Stomach (tissue), 9 donors: Measurements from ENCODE around the gene PNCK. TPM values are rescaled to one million over a fixed set of nuclear protein-coding genes. Genes with fewer than 3 reads are reported as not detected.
A peak's percentile ranks its signal among the peaks of the same experiment; 100 is the strongest.

ENCODE experiments used
- DNase-seq, 2 donors: peaks; one replicate each; pipeline versions ENCODE4 v3.0.0 to v3.0.0-alpha.2; 2013 to 2019
- H3K27ac ChIP-seq, 5 donors: fragments of 200-600 bp in 4 of 5; sonication (generic) in 4 of 5; one replicate each; pipeline ENCODE4 v1.5.1; 2013 to 2019; ENCODE audit warnings: mild to moderate bottlenecking in 1 of 5, moderate library complexity in 1 of 5
- H3K27me3 ChIP-seq, 3 donors: fragments of 200-600 bp; sonication (generic); one replicate each; pipeline ENCODE4 v1.5.1; 2017 to 2019; ENCODE audit warnings: mixed run types in 1 of 3
- H3K36me3 ChIP-seq, 4 donors: fragments of 200-600 bp; sonication (generic); 1 replicate in 3 of 4; 2 replicates in 1 of 4; pipeline ENCODE4 v1.5.1; 2016 to 2019
- H3K4me1 ChIP-seq, 4 donors: fragments of 200-600 bp; sonication (generic); one replicate each; pipeline ENCODE4 v1.5.1; 2016 to 2019
- H3K4me3 ChIP-seq, 4 donors: fragments of 200-600 bp; sonication (generic) in 3 of 4; one replicate each; pipeline ENCODE4 v1.5.1; 2016 to 2019; ENCODE audit warnings: mild to moderate bottlenecking in 1 of 4
- H3K9me3 ChIP-seq, 4 donors: fragments of 200-600 bp; sonication (generic); one replicate each; pipeline ENCODE4 v1.5.1; 2016 to 2019
- CTCF ChIP-seq, 7 experiments: fragments of 450-650 bp in 4 of 7; fragments of 200-600 bp in 3 of 7; sonication (generic) in 3 of 7; IDR thresholded peaks; one replicate each; pipeline ENCODE4 v1.5.1; 2016 to 2019; ENCODE audit warnings: antibody characterized with exemption in 7 of 7, control low read depth in 2 of 7, mild to moderate bottlenecking in 1 of 7
- EP300 ChIP-seq: sonication (generic); formaldehyde crosslinking; IDR thresholded peaks from one replicate; pipeline ENCODE4 v1.6.1; 2017; ENCODE audit warnings: antibody characterized with exemption
- POLR2A ChIP-seq, 4 donors: fragments of 450-650 bp; IDR thresholded peaks; one replicate each; pipeline ENCODE4 v1.6.1; 2016; ENCODE audit warnings: antibody characterized with exemption in 4 of 4, control low read depth in 2 of 4, mild to moderate bottlenecking in 1 of 4, moderate library complexity in 1 of 4
- POLR2AphosphoS5 ChIP-seq, 3 donors: sonication (generic); formaldehyde crosslinking; IDR thresholded peaks; one replicate each; pipeline ENCODE4 v1.6.1; 2016; ENCODE audit warnings: antibody characterized with exemption in 3 of 3
- WGBS, 5 donors: extraction: QIAGEN DNeasy Blood & Tissue Kit in 3 of 5; methylation state at CpG; one replicate each; pipeline versions ENCODE4 v1.1.5 to v1.1.7; 2013 to 2018; 5-methylcytosine and 5-hydroxymethylcytosine counted together
- intact Hi-C: fragments of 100-400 bp; cut with DNase I; formaldehyde crosslinking; loops from one replicate; pipeline ENCODE4 v1.15.1; 2023; ENCODE audit warnings: low total_unique reads
- polyA plus RNA-seq, 3 donors: library from polyadenylated mRNA; stranded (reverse); fragments of 200-250 nt; gene quantifications; one replicate each; pipeline ENCODE4 v1.2.3, GENCODE V29; 2013
- total RNA-seq, 5 donors: library from RNA; depleted of rRNA; stranded (reverse); fragments of >200 nt; gene quantifications; one replicate each; pipeline versions ENCODE4 v1.1.0 to v1.2.3, GENCODE V29; 2014 to 2016
- donor health status: healthy with polysubstance abuse.
- donor health status: Bipolar disorder and iron deficiency.
- donor health status: healthy.

Gene PNCK
- total and polyA plus RNA-seq, 8 donors, result 0.44 to 21.0 (median 8.3) TPM; not detected in 1

GRCh38 chrX:153681175-153681574, 7.6 kb upstream of the PNCK start:
- no peaks in the 10 kb centered on the region for H3K36me3 ChIP-seq
- peaks cover 8 to 21% (median 19%) of the 10 kb centered on the region in 3 donors for H3K27me3 ChIP-seq
- TF ChIP-seq CTCF (IDR thresholded peaks at IDR 0.05), result no peak
- TF ChIP-seq EP300, result no peak
- no peak for TF ChIP-seq POLR2A (IDR thresholded peaks at IDR 0.05)
- no peak for DNase-seq
- H3K4me1 ChIP-seq, result no peaks in the 10 kb centered on the region
- peaks cover 0 to 14% (median 4%) of the 10 kb centered on the region in 4 donors for H3K9me3 ChIP-seq
- H3K27ac ChIP-seq, result no peak overlapping the region
- no peak overlapping the region for H3K4me3 ChIP-seq
- 64 to 76% (median 69%) methylated on average over 11 to 12 of the region's 12 CpGs for WGBS, 5 donors
- intact Hi-C loops, result no loop called here

DNA sequence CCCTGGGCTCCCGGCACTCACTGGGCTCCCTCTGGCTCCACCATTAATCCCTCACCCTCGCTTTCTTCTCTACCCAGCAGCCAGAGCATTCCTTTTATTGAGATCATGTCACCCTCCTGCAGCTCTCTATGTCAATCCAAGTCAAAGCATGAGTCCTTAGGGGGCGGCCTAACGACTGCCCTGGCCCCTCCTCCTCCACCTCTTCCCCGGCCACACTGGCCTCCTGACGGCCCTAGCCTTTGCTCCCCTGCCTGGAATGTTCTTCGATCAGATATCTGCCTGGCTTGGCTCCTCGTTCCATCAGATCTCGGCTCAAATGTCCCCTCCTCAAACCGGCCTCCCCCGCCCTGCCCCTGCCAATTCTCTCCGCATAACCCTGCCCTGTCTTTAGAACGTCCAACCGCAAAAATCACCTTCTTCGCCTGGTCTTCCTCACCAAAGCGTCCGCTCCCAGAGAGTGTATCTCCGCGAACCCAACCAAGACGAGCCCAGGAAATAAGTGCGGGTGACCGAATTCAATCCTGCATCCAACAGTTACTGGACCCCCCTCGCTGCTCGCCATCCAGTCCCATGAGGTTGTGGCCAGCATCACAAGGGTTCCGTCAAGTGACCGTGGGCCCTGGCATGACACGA, 722 bp upstream of the PNCK start:
- WGBS, 5 donors, result 65 to 78% (median 72%) methylated on average over 24 to 27 of the region's 27 CpGs
- intact Hi-C loops, result no loop called here

GRCh38 chrX:153672531-153673427, 834 bp downstream of the PNCK start:
- TF ChIP-seq CTCF (IDR thresholded peaks at IDR 0.05) (no peak), POLR2A (IDR thresholded peaks at IDR 0.05) (no peak), POLR2AphosphoS5 (IDR thresholded peaks at IDR 0.05) (no peak), EP300 (no peak)
- DNase-seq, result peak in 1 of 2 donors; percentile 41
- H3K4me1 ChIP-seq, result peaks cover 0 to 9% (median 0%) of the 10 kb centered on the region in 4 donors
- WGBS, 5 donors, result 42 to 73% (median 46%) methylated on average over 14 to 52 of the region's 53 CpGs
- peaks cover 0 to 41% (median 35%) of the 10 kb centered on the region in 3 donors for H3K27me3 ChIP-seq
- H3K4me3 ChIP-seq, result peak overlapping the region in 2 of 4 donors; percentile 24 to 33
- intact Hi-C loops, result no loop called here
- no peaks in the 10 kb centered on the region for H3K9me3 ChIP-seq
- no peaks in the 10 kb centered on the region for H3K36me3 ChIP-seq
- no peak overlapping the region for H3K27ac ChIP-seq

More for the DNA sequence above, 722 bp upstream of the PNCK start:
- Histone ChIP-seq H3K36me3 (no peaks in the 10 kb centered on the region), H3K9me3 (no peaks in the 10 kb centered on the region), H3K27ac (no peak overlapping the region), H3K27me3 (peaks cover 0 to 41% (median 35%) of the 10 kb centered on the region in 3 donors), H3K4me1 (peaks cover 0 to 5% (median 0%) of the 10 kb centered on the region in 4 donors), H3K4me3 (no peak overlapping the region)
- DNase-seq, result no peak
- TF ChIP-seq CTCF (IDR thresholded peaks at IDR 0.05) (no peak), POLR2A (IDR thresholded peaks at IDR 0.05) (no peak), POLR2AphosphoS5 (IDR thresholded peaks at IDR 0.05) (no peak), EP300 (no peak)

DNA sequence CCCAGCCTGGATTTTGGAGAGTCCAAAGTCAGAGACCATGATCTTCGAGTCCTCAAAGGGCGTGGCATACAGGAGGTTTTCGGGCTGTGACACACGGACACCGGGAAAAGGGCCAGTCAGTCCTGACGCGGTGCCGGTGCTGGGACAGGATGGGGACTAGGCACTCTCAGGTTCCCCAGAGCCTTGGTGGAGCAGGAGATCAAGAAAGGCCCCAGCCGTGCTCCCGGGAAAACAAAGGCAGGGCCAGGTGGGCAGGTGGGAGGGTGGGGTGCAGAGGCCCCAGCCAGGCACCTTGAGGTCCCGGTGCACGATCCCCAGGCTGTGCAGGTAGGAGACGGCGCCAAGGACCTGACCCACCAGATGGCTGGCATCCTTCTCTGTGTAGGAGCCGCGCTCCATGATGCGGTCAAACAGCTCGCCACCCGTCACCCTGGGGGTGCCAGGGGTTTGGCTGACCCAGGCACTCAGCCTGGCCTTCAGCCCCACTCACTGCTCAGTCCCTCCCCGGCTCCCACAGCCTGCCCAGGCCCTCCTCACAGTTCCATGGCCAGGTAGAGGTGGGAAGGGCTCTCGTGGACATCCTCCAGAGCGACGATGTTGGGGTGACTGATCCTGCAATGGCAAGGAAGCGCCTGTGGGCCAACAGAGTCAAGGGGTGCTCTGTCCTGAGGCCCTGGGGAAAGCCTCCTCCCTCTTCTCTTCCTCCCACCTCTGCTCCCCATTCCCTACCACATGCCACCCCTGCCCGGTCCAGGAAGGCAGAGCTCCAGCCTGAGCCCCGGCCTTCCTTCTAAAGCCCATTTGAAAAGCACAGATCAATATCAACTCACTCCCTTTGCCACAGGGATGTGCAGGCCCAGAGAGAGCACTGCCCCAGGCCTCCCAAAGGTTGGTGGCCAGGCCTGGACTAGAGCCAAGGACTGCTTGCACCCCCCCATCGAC, 1.8 kb downstream of the PNCK start:
- Histone ChIP-seq H3K36me3 (no peaks in the 10 kb centered on the region), H3K27me3 (peaks cover 0 to 41% (median 40%) of the 10 kb centered on the region in 3 donors), H3K27ac (no peak overlapping the region), H3K9me3 (no peaks in the 10 kb centered on the region), H3K4me1 (peaks cover 0 to 12% (median 0%) of the 10 kb centered on the region in 4 donors), H3K4me3 (no peak overlapping the region)
- WGBS, 5 donors, result 73 to 88% (median 84%) methylated on average over 4 to 27 of the region's 27 CpGs
- intact Hi-C loops, result no loop called here
- no peak for TF ChIP-seq POLR2AphosphoS5 (IDR thresholded peaks at IDR 0.05)
- TF ChIP-seq POLR2A (IDR thresholded peaks at IDR 0.05), result no peak
- TF ChIP-seq CTCF (IDR thresholded peaks at IDR 0.05), result no peak
- TF ChIP-seq EP300, result no peak
- no peak for DNase-seq
